Stomach (tissue), 9 donors: ENCODE data around the gene PRR33. TPM values are rescaled to one million over a fixed set of nuclear protein-coding genes. Genes with fewer than 3 reads are reported as not detected.
A peak's percentile ranks its signal among the peaks of the same experiment; 100 is the strongest.

ENCODE experiments used
- DNase-seq, 2 donors: peaks; one replicate each; pipeline versions ENCODE4 v3.0.0 to v3.0.0-alpha.2; 2013 to 2019
- H3K27ac ChIP-seq, 5 donors: fragments of 200-600 bp in 4 of 5; sonication (generic) in 4 of 5; one replicate each; pipeline ENCODE4 v1.5.1; 2013 to 2019; ENCODE audit warnings: mild to moderate bottlenecking in 1 of 5, moderate library complexity in 1 of 5
- H3K27me3 ChIP-seq, 3 donors: fragments of 200-600 bp; sonication (generic); one replicate each; pipeline ENCODE4 v1.5.1; 2017 to 2019; ENCODE audit warnings: mixed run types in 1 of 3
- H3K36me3 ChIP-seq, 4 donors: fragments of 200-600 bp; sonication (generic); 1 replicate in 3 of 4; 2 replicates in 1 of 4; pipeline ENCODE4 v1.5.1; 2016 to 2019
- H3K4me1 ChIP-seq, 4 donors: fragments of 200-600 bp; sonication (generic); one replicate each; pipeline ENCODE4 v1.5.1; 2016 to 2019
- H3K4me3 ChIP-seq, 4 donors: fragments of 200-600 bp; sonication (generic) in 3 of 4; one replicate each; pipeline ENCODE4 v1.5.1; 2016 to 2019; ENCODE audit warnings: mild to moderate bottlenecking in 1 of 4
- H3K9me3 ChIP-seq, 4 donors: fragments of 200-600 bp; sonication (generic); one replicate each; pipeline ENCODE4 v1.5.1; 2016 to 2019
- CTCF ChIP-seq, 7 experiments: fragments of 450-650 bp in 4 of 7; fragments of 200-600 bp in 3 of 7; sonication (generic) in 3 of 7; IDR thresholded peaks; one replicate each; pipeline ENCODE4 v1.5.1; 2016 to 2019; ENCODE audit warnings: antibody characterized with exemption in 7 of 7, control low read depth in 2 of 7, mild to moderate bottlenecking in 1 of 7
- EP300 ChIP-seq: sonication (generic); formaldehyde crosslinking; IDR thresholded peaks from one replicate; pipeline ENCODE4 v1.6.1; 2017; ENCODE audit warnings: antibody characterized with exemption
- POLR2A ChIP-seq, 4 donors: fragments of 450-650 bp; IDR thresholded peaks; one replicate each; pipeline ENCODE4 v1.6.1; 2016; ENCODE audit warnings: antibody characterized with exemption in 4 of 4, control low read depth in 2 of 4, mild to moderate bottlenecking in 1 of 4, moderate library complexity in 1 of 4
- POLR2AphosphoS5 ChIP-seq, 3 donors: sonication (generic); formaldehyde crosslinking; IDR thresholded peaks; one replicate each; pipeline ENCODE4 v1.6.1; 2016; ENCODE audit warnings: antibody characterized with exemption in 3 of 3
- WGBS, 5 donors: extraction: QIAGEN DNeasy Blood & Tissue Kit in 3 of 5; methylation state at CpG; one replicate each; pipeline versions ENCODE4 v1.1.5 to v1.1.7; 2013 to 2018; 5-methylcytosine and 5-hydroxymethylcytosine counted together
- intact Hi-C: fragments of 100-400 bp; cut with DNase I; formaldehyde crosslinking; loops from one replicate; pipeline ENCODE4 v1.15.1; 2023; ENCODE audit warnings: low total_unique reads
- polyA plus RNA-seq, 3 donors: library from polyadenylated mRNA; stranded (reverse); fragments of 200-250 nt; gene quantifications; one replicate each; pipeline ENCODE4 v1.2.3, GENCODE V29; 2013
- total RNA-seq, 5 donors: library from RNA; depleted of rRNA; stranded (reverse); fragments of >200 nt; gene quantifications; one replicate each; pipeline versions ENCODE4 v1.1.0 to v1.2.3, GENCODE V29; 2014 to 2016
- donor health status: healthy with polysubstance abuse.
- donor health status: Bipolar disorder and iron deficiency.
- donor health status: healthy.

The PRR33 gene
- total and polyA plus RNA-seq, 8 donors, result 0.03 TPM; not detected in 7

GRCh38 chr11:1842149-1843097 lies 49.3 kb downstream of the PRR33 start:
- no peak overlapping the region for H3K27ac ChIP-seq
- peak in 1 of 2 donors; percentile 78 for DNase-seq
- no peaks in the 10 kb centered on the region for H3K27me3 ChIP-seq
- 74 to 97% (median 80%) methylated on average over 9 to 29 of the region's 29 CpGs for WGBS, 5 donors
- H3K4me3 ChIP-seq, result no peak overlapping the region
- intact Hi-C loops, result no loop called here
- peaks cover 0 to 54% (median 14%) of the 10 kb centered on the region in 4 donors for H3K4me1 ChIP-seq
- TF ChIP-seq EP300 (no peak), POLR2AphosphoS5 (IDR thresholded peaks at IDR 0.05) (no peak), CTCF (IDR thresholded peaks at IDR 0.05) (no peak), POLR2A (IDR thresholded peaks at IDR 0.05) (no peak)
- no peaks in the 10 kb centered on the region for H3K9me3 ChIP-seq
- H3K36me3 ChIP-seq, result no peaks in the 10 kb centered on the region

- TF ChIP-seq POLR2AphosphoS5 (IDR thresholded peaks at IDR 0.05) (no peak), EP300 (no peak), POLR2A (IDR thresholded peaks at IDR 0.05) (no peak), CTCF (IDR thresholded peaks at IDR 0.05) (no peak)
- WGBS, 5 donors, result 86 to 94% (median 87%) methylated on average over 15 to 19 of the region's 19 CpGs
- no peak overlapping the region for H3K27ac ChIP-seq
- H3K27me3 ChIP-seq, result no peaks in the 10 kb centered on the region
- peaks cover 0 to 59% (median 15%) of the 10 kb centered on the region in 4 donors for H3K4me1 ChIP-seq
- DNase-seq, result no peak
- H3K9me3 ChIP-seq, result no peaks in the 10 kb centered on the region
- intact Hi-C loops, result no loop called here
- H3K4me3 ChIP-seq, result no peak overlapping the region
- no peaks in the 10 kb centered on the region for H3K36me3 ChIP-seq
Observed at GRCh38 chr11:1841511-1842148, 50.1 kb downstream of the PRR33 start.

- intact Hi-C loops, result no loop called here
- no peaks in the 10 kb centered on the region for H3K27me3 ChIP-seq
- no peak for DNase-seq
- H3K36me3 ChIP-seq, result no peaks in the 10 kb centered on the region
- H3K27ac ChIP-seq, result peak overlapping the region in 1 of 5 donors; percentile 84
- H3K4me1 ChIP-seq, result peaks cover 0 to 59% (median 15%) of the 10 kb centered on the region in 4 donors
- TF ChIP-seq EP300, result no peak
- TF ChIP-seq POLR2A (IDR thresholded peaks at IDR 0.05), result no peak
- TF ChIP-seq CTCF (IDR thresholded peaks at IDR 0.05), result no peak
- no peak for TF ChIP-seq POLR2AphosphoS5 (IDR thresholded peaks at IDR 0.05)
- 89 to 92% (median 91%) methylated on average over 24 to 37 of the region's 37 CpGs for WGBS, 5 donors
- H3K9me3 ChIP-seq, result no peaks in the 10 kb centered on the region
- no peak overlapping the region for H3K4me3 ChIP-seq
Observed at GRCh38 chr11:1840780-1841480, 50.8 kb downstream of the PRR33 start.
